OCI-LY3 (cell line): ENCODE measurements around the gene CSN3.
"Not testable (repeated sequence)": the region's sequence is repeated elsewhere in the genome, so short reads cannot be mapped to it uniquely, and the experiment has no call there.

Source experiments
- H2AFZ ChIP-seq: fragments of 200-600, 300-600 bp; shearing (Covaris generic); 2 replicates; pipeline ENCODE4 v1.6.0; 2014; ENCODE audit warnings: antibody characterized with exemption, low read depth, low read length
- H3K27ac ChIP-seq: fragments of 200-600, 300-600 bp; sonication (generic); 2 replicates; pipeline ENCODE4 v1.5.1; 2014; ENCODE audit warnings: mild to moderate bottlenecking, low read length, moderate library complexity, mixed read lengths
- H3K27me3 ChIP-seq: fragments of 200-600, 300-600 bp; sonication (generic); 2 replicates; pipeline ENCODE4 v1.6.1; 2014; ENCODE audit warnings: low read depth, low read length, mixed read lengths
- H3K36me3 ChIP-seq: fragments of 200-600, 300-600 bp; sonication (generic); replicated peaks from 2 replicates; pipeline ENCODE3; 2014; ENCODE audit warnings: low read depth, low read length, mixed read lengths
- H3K4me1 ChIP-seq: fragments of 300-600, 200-600 bp; sonication (generic); 2 replicates; pipeline ENCODE4 v1.6.1; 2014; ENCODE audit warnings: low read length, mixed read lengths
- H3K4me2 ChIP-seq: fragments of 200-600, 300-600 bp; sonication (generic); 2 replicates; pipeline ENCODE4 v1.6.1; 2014; ENCODE audit warnings: low read length, mixed read lengths
- H3K4me3 ChIP-seq: fragments of 300-600, 200-600 bp; sonication (generic); 2 replicates; pipeline ENCODE4 v1.5.1; 2014; ENCODE audit warnings: antibody characterized with exemption, mild to moderate bottlenecking, low read length, moderate library complexity
- H3K79me2 ChIP-seq: fragments of 300-600, 200-600 bp; shearing (Covaris generic); 2 replicates; pipeline ENCODE4 v1.6.1; 2014; ENCODE audit warnings: mild to moderate bottlenecking, low read length, mixed read lengths
- H3K9ac ChIP-seq: fragments of 300-600, 200-600 bp; shearing (Covaris generic); 2 replicates; pipeline ENCODE4 v1.6.0; 2014; ENCODE audit warnings: mild to moderate bottlenecking, low read length, moderate library complexity
- H3K9me3 ChIP-seq: fragments of 200-600, 300-600 bp; shearing (Covaris generic); 2 replicates; pipeline ENCODE4 v1.6.1; 2014; ENCODE audit warnings: low read length, mixed read lengths; ENCODE audit not compliant: insufficient read depth
- H4K20me1 ChIP-seq: fragments of 200-600, 300-600 bp; sonication (generic); 2 replicates; pipeline ENCODE4 v1.6.1; 2016; ENCODE audit warnings: low read length, mixed read lengths; ENCODE audit not compliant: insufficient read depth
- CTCF ChIP-seq: fragments of 200-600, 300-600 bp; sonication (generic); IDR thresholded peaks from 2 replicates; pipeline ENCODE4 v1.5.1; 2014; ENCODE audit warnings: antibody characterized with exemption, low read length, low read depth
- EZH2phosphoT487 ChIP-seq: fragments of 200-600 bp; shearing (Covaris generic); IDR thresholded peaks from 2 replicates; pipeline ENCODE4 v1.6.1; 2018; ENCODE audit warnings: antibody characterized with exemption, mixed run types, low read depth

Gene CSN3

GRCh38 chr4:70242297-70242696 is at the start of gene CSN3:
TSS of gene CSN3 (plus strand) at chr4:70242597. CDS start at chr4:70244820, 2,223 bp downstream.
- not testable (repeated sequence) for H3K27ac ChIP-seq, H3K4me1 ChIP-seq, H3K27me3 ChIP-seq, H3K4me3 ChIP-seq, H4K20me1 ChIP-seq, H3K9me3 ChIP-seq, H3K79me2 ChIP-seq, H3K9ac ChIP-seq, H3K4me2 ChIP-seq, H2AFZ ChIP-seq, H3K36me3 ChIP-seq

GRCh38 chr4:70192895-70193294 is 49.5 kb upstream of the CSN3 start:
- H4K20me1 ChIP-seq = no peaks in the 10 kb centered on the region
- H3K79me2 ChIP-seq = no peaks in the 10 kb centered on the region
- H3K9ac ChIP-seq = no peak overlapping the region
- H3K4me3 ChIP-seq = no peak overlapping the region
- no peak overlapping the region for H3K27ac ChIP-seq
- no peaks in the 10 kb centered on the region for H3K27me3 ChIP-seq
- H3K4me1 ChIP-seq = no peaks in the 10 kb centered on the region
- no peak for TF ChIP-seq CTCF
- TF ChIP-seq EZH2phosphoT487 = no peak
- no peaks in the 10 kb centered on the region for H3K36me3 ChIP-seq
- H2AFZ ChIP-seq = no peak overlapping the region
- no peaks in the 10 kb centered on the region for H3K9me3 ChIP-seq
- H3K4me2 ChIP-seq = no peak overlapping the region

GRCh38 chr4:70195425-70195824 is 47.0 kb upstream of the CSN3 start, which contains the start of gene ODAM:
TSS of gene ODAM (plus strand) at chr4:70195725. CDS start at chr4:70196544, 819 bp downstream.
- H3K27me3 ChIP-seq = no peaks in the 10 kb centered on the region
- no peaks in the 10 kb centered on the region for H4K20me1 ChIP-seq
- H3K79me2 ChIP-seq = no peaks in the 10 kb centered on the region
- no peak within 1 kb of the TSS for H2AFZ ChIP-seq
- H3K9ac ChIP-seq = no peak within 1 kb of the TSS
- no peak within 1 kb of the TSS for H3K4me3 ChIP-seq
- no peak within 1 kb of the TSS for H3K4me2 ChIP-seq
- H3K36me3 ChIP-seq = no peaks in the 10 kb centered on the region
- no peaks in the 10 kb centered on the region for H3K4me1 ChIP-seq
- TF ChIP-seq EZH2phosphoT487 = no peak
- no peak for TF ChIP-seq CTCF
- no peak within 1 kb of the TSS for H3K27ac ChIP-seq
- no peaks in the 10 kb centered on the region for H3K9me3 ChIP-seq

- Histone ChIP-seq H3K4me2 (no peak overlapping the region), H3K36me3 (no peaks in the 10 kb centered on the region), H3K9ac (no peak overlapping the region), H3K9me3 (no peaks in the 10 kb centered on the region), H3K79me2 (no peaks in the 10 kb centered on the region), H3K27ac (no peak overlapping the region), H3K4me1 (no peaks in the 10 kb centered on the region), H4K20me1 (no peaks in the 10 kb centered on the region), H3K27me3 (no peaks in the 10 kb centered on the region), H2AFZ (no peak overlapping the region), H3K4me3 (no peak overlapping the region)
- TF ChIP-seq EZH2phosphoT487 = no peak
- TF ChIP-seq CTCF = no peak
These were observed 45.5 kb upstream of the CSN3 start for GRCh38 chr4:70196857-70197256.

GRCh38 chr4:70197842-70198241 is 44.6 kb upstream of the CSN3 start:
- no peaks in the 10 kb centered on the region for H3K4me1 ChIP-seq
- no peaks in the 10 kb centered on the region for H3K27me3 ChIP-seq
- H3K79me2 ChIP-seq = no peaks in the 10 kb centered on the region
- no peak overlapping the region for H3K27ac ChIP-seq
- H3K9ac ChIP-seq = no peak overlapping the region
- H4K20me1 ChIP-seq = no peaks in the 10 kb centered on the region
- H2AFZ ChIP-seq = no peak overlapping the region
- no peak overlapping the region for H3K4me2 ChIP-seq
- H3K9me3 ChIP-seq = no peaks in the 10 kb centered on the region
- no peak overlapping the region for H3K4me3 ChIP-seq
- no peaks in the 10 kb centered on the region for H3K36me3 ChIP-seq
- TF ChIP-seq EZH2phosphoT487 (no peak), CTCF (no peak)
